ENCODE measurements around the gene MCM7. TPM values are rescaled to one million over a fixed set of nuclear protein-coding genes. Genes with fewer than 3 reads are reported as not detected.

MCM7 gene
- total and polyA plus RNA-seq, 2 of the 4 experiments (the other 2 are of a cell fraction) = 104 to 137 TPM

- Histone ChIP-seq H3K9me3 (ENCODE audit: control insufficient read depth, insufficient read depth, low read length) (no peaks in the 10 kb centered on the region), H4K5ac (ENCODE audit: low read depth, low read length) (no peak overlapping the region), H3K9me1 (ENCODE audit: insufficient read depth, low read length) (peaks cover 5% of the 10 kb centered on the region; the same call in 1 of the 2 replicates), H2BK15ac (ENCODE audit: low read depth, low read length) (no peak overlapping the region), H3K56ac (ENCODE audit: extremely low read depth, insufficient read depth, low read length) (no peak overlapping the region), H3K18ac (ENCODE audit: low read depth, low read length) (no peak overlapping the region), H2AK5ac (ENCODE audit: low read depth, low read length) (no peak overlapping the region), H2BK120ac (ENCODE audit: low read depth, low read length) (no peak overlapping the region), H4K91ac (ENCODE audit: insufficient read depth, low read depth, low read length) (no peak overlapping the region), H4K20me1 (ENCODE audit: insufficient read depth, low read length) (peaks cover 7% of the 10 kb centered on the region; the same call in 1 of the 2 replicates), H3K23ac (ENCODE audit: low read depth, low read length) (no peak overlapping the region), H3K36me3 (ENCODE audit: control insufficient read depth, insufficient read depth, low read length) (peaks cover 50% of the 10 kb centered on the region), H3K4ac (ENCODE audit: low read depth, low read length) (no peak overlapping the region), H3K27ac (ENCODE audit: insufficient read depth, low read length) (no peak overlapping the region), H3K14ac (replicated peaks; ENCODE audit: low read depth, low read length) (no peak overlapping the region), H2AFZ (replicated peaks; ENCODE audit: low read length, poor library complexity) (no peak overlapping the region), H3K4me1 (ENCODE audit: control insufficient read depth, insufficient read depth, low read length) (peaks cover 8% of the 10 kb centered on the region), H3K9ac (ENCODE audit: low read depth, low read length) (no peak overlapping the region), H4K8ac (ENCODE audit: low read depth in 2 of 2, low read length in 2 of 2) (no peak overlapping the region), H2BK20ac (ENCODE audit: low read depth, low read length) (no peak overlapping the region), H3K4me2 (ENCODE audit: low read depth, low read length) (no peak overlapping the region), H2BK5ac (ENCODE audit: low read depth, low read length, poor library complexity, severe bottlenecking) (no peak overlapping the region), H3K27me3 (ENCODE audit: control insufficient read depth, insufficient read depth, low read length) (no peaks in the 10 kb centered on the region), H3K79me1 (ENCODE audit: low read depth in 1 of 2, low read length in 2 of 2) (peaks cover 6 to 23% of the 10 kb centered on the region in 2 experiments), H3K4me3 (ENCODE audit: insufficient read depth, low read depth, low read length) (no peak overlapping the region), H2AK9ac (replicated peaks; ENCODE audit: low read depth, low read length, poor library complexity) (no peak overlapping the region)
- ATAC-seq (ENCODE audit: low read depth) (no peak), DNase-seq (no peak)
- ChIA-PET CTCF (no interaction called here), POLR2A (ENCODE audit: unreplicated experiment) (no interaction called here)
- BruUV-seq (replicated peaks) = no TSS peak
- WGBS, 2 experiments (ENCODE audit: extremely low coverage in 2 of 2, insufficient read length in 1 of 2) = no CpG with 5 or more reads among the region's 4 CpGs
- in situ Hi-C loops (cut with MboI; ENCODE audit: low sequenced_read_pairs) = no loop called here
- TF ChIP-seq RCOR1 (IDR thresholded peaks at IDR 0.05; ENCODE audit: insufficient replicate concordance, low read length) = no peak
- TF ChIP-seq MAFK (IDR thresholded peaks at IDR 0.05; ENCODE audit: low read depth, low read length) = no peak
- no peak for TF ChIP-seq CTCF (conservative IDR thresholded peaks at IDR 0.05; ENCODE audit: low read depth, low read length)
- TF ChIP-seq MAZ (IDR thresholded peaks at IDR 0.05; ENCODE audit: borderline replicate concordance, low read depth, low read length) = no peak
- no peak for TF ChIP-seq POLR2A (IDR thresholded peaks at IDR 0.05; ENCODE audit: low read depth, low read length)
- TF ChIP-seq ELK1 (IDR thresholded peaks at IDR 0.05; ENCODE audit: borderline replicate concordance, low read depth, low read length) = no peak
- TF ChIP-seq CHD1 (IDR thresholded peaks at IDR 0.05; ENCODE audit: low read depth, low read length) = no peak
- TF ChIP-seq CEBPB (IDR thresholded peaks at IDR 0.05; ENCODE audit: low read depth, low read length) = no peak
- no peak for TF ChIP-seq RAD21 (IDR thresholded peaks at IDR 0.05; ENCODE audit: low read length)
- TF ChIP-seq NFE2L2 (IDR thresholded peaks at IDR 0.05; ENCODE audit: low read depth, low read length) = no peak
- intact Hi-C loops (cut with micrococcal nuclease) = no loop called here
- dilution Hi-C loops (cut with HindIII; ENCODE audit: low sequenced_read_pairs, unreplicated experiment) = no loop called here
Observed at GRCh38 chr7:100105534-100105933, 4.3 kb upstream of the MCM7 start.
